Muscle layer of duodenum (tissue), 2 donors: Measurements from ENCODE around the gene GDI1.
A peak's percentile ranks its signal among the peaks of the same experiment; 100 is the strongest.

Experiments
- H3K27ac ChIP-seq: one replicate; pipeline ENCODE4 v1.7.0; 2013; ENCODE audit warnings: mild to moderate bottlenecking, low read length
- H3K27me3 ChIP-seq: one replicate; pipeline ENCODE4 v1.7.0; 2013; ENCODE audit warnings: low read depth, mild to moderate bottlenecking, control low read depth, low read length
- H3K36me3 ChIP-seq, 2 donors: one replicate each; pipeline ENCODE4 v1.7.0; 2013; ENCODE audit warnings: low read length in 2 of 2, control low read depth in 1 of 2, mild to moderate bottlenecking in 1 of 2; ENCODE audit not compliant: insufficient read depth in 2 of 2, control insufficient read depth in 1 of 2
- H3K4me1 ChIP-seq, 2 donors: one replicate each; pipeline ENCODE4 v1.7.0; 2013; ENCODE audit warnings: low read length in 2 of 2, mild to moderate bottlenecking in 2 of 2, control low read depth in 1 of 2, moderate library complexity in 1 of 2; ENCODE audit not compliant: insufficient read depth in 2 of 2, control insufficient read depth in 1 of 2
- H3K4me3 ChIP-seq, 2 donors: one replicate each; pipeline ENCODE4 v1.7.0; 2013; ENCODE audit warnings: low read length in 2 of 2, low read depth in 1 of 2, mild to moderate bottlenecking in 1 of 2
- H3K9me3 ChIP-seq, 2 donors: one replicate each; pipeline ENCODE4 v1.7.0; 2013; ENCODE audit warnings: low read length in 2 of 2, control low read depth in 1 of 2, mild to moderate bottlenecking in 1 of 2; ENCODE audit not compliant: control insufficient read depth in 1 of 2
- donor health status: healthy.

Gene GDI1

DNA sequence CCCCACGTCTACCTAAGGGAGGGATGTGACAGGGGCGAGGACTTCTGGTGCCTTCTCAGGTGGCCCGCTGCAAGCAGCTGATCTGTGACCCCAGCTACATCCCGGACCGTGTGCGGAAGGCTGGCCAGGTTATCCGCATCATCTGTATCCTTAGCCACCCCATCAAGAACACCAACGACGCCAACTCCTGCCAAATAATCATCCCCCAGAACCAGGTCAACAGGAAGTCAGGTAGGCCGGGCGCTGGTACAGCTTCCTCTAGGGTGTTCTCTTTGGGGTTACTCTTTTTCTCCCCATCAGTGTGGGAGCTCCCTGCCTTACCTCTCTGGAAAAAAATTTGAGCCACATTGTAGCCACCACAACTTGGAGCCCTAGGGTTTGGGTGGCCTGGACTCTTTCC lies 4.6 kb downstream of the GDI1 start:
- Histone ChIP-seq H3K36me3 (peaks cover 0 to 24% of the 10 kb centered on the region in 2 donors), H3K4me3 (no peak overlapping the region), H3K27ac (no peak overlapping the region), H3K9me3 (no peaks in the 10 kb centered on the region), H3K4me1 (peaks cover 2 to 31% of the 10 kb centered on the region in 2 donors), H3K27me3 (no peaks in the 10 kb centered on the region)

DNA sequence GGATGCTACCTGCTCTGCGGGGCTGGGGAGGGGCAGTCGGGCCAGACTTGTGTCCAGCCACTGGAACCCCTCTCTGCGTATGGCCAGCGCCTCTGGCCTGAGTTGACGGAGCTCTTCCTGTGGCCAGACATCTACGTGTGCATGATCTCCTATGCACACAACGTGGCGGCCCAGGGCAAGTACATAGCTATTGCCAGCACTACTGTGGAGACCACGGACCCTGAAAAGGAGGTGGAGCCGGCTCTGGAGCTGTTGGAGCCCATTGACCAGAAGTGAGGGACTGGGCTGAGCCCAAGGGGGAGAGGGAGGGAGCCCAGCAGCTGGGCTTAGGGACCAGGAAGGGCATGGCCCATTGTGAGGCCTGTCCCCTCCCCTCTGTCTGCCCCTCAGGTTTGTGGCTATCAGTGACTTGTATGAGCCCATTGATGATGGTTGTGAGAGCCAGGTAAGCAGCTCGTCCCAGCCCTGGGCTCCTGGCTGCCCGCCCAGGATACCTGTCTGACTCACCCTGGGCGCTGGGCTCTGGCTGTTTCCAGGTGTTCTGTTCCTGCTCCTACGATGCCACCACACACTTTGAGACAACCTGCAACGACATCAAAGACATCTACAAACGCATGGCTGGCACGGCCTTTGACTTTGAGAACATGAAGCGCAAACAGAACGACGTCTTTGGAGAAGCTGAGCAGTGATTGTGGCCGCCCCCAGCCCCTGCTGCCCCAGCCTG lies 5.2 kb downstream of the GDI1 start:
- Histone ChIP-seq H3K27me3 (no peaks in the 10 kb centered on the region), H3K27ac (no peak overlapping the region), H3K36me3 (peaks cover 0 to 28% of the 10 kb centered on the region in 2 donors), H3K4me1 (peaks cover 2 to 31% of the 10 kb centered on the region in 2 donors), H3K4me3 (no peak overlapping the region), H3K9me3 (no peaks in the 10 kb centered on the region)

DNA sequence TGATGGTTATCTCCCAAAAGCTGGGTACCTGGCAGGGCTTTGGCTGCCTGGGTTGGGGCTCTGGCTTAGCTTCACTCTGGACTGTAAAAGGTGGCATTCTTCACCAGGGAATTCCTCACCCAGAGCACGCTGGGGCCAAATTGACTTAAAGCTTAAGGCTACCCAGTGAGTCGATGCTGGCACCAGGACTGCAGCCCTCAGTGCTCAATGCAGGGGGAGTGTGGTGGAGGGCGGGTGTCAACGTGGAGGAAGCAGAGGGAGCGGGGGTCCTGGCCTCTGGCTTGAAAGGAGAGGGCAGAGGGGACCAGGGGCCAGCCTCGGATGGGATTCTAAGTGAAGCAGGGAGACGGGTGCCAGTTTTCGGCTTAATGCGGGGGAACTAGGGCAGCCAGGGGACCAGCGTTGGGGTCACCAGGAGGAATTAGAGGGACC lies 6.5 kb downstream of the GDI1 start:
- no peak overlapping the region for H3K4me3 ChIP-seq
- H3K9me3 ChIP-seq, result no peaks in the 10 kb centered on the region
- H3K36me3 ChIP-seq, result peaks cover 0 to 32% of the 10 kb centered on the region in 2 donors
- no peak overlapping the region for H3K27ac ChIP-seq
- H3K27me3 ChIP-seq, result no peaks in the 10 kb centered on the region
- H3K4me1 ChIP-seq, result peaks cover 0 to 27% of the 10 kb centered on the region in 2 donors

DNA sequence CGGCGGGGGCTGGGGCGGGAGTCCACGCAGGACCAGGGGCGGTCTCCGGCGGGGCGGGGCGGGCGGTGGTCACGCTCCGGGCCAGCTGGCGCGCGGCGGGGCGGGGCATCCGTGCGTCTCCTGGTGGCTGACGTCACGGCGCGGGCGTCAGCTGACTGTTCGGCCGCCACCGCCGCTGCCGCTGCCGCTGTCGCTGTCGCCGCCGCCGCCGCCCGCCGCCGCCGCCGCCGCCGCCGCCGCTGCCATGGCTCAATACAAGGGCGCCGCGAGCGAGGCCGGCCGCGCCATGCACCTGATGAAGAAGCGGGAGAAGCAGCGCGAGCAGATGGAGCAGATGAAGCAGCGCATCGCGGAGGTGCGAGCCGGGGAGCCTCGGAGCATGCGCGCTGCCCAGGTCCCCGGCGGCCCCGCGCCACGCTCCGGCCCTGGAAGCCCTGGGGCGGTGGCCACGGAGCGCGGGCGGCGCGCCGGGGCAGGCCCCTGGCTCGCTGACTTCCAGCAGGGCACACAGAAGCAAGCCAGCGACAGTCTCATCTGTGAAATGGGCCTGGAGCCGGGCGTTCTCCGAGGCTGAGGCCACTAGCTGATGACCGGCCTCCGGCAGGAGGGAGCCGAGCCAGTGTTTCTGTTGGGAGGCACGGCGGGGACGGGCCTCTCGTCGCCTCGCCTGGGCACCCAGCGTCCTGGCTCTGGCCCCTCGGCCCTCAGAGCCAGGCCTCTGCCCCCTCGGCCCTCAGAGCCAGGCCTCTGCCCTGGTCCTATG lies 7.2 kb downstream of the GDI1 start, which contains the start of gene FAM50A:
Gene FAM50A, plus strand, starts transcription at position 150 of the 763 bp plus-strand sequence. Its CDS starts 95 bp downstream, at position 245.
- peaks cover 0 to 20% of the 10 kb centered on the region in 2 donors for H3K4me1 ChIP-seq
- peaks cover 0 to 38% of the 10 kb centered on the region in 2 donors for H3K36me3 ChIP-seq
- H3K9me3 ChIP-seq, result no peaks in the 10 kb centered on the region
- H3K4me3 ChIP-seq, result peak within 1 kb of the TSS; percentile 57 to 63
- no peak within 1 kb of the TSS for H3K27ac ChIP-seq
- H3K27me3 ChIP-seq, result no peaks in the 10 kb centered on the region

DNA sequence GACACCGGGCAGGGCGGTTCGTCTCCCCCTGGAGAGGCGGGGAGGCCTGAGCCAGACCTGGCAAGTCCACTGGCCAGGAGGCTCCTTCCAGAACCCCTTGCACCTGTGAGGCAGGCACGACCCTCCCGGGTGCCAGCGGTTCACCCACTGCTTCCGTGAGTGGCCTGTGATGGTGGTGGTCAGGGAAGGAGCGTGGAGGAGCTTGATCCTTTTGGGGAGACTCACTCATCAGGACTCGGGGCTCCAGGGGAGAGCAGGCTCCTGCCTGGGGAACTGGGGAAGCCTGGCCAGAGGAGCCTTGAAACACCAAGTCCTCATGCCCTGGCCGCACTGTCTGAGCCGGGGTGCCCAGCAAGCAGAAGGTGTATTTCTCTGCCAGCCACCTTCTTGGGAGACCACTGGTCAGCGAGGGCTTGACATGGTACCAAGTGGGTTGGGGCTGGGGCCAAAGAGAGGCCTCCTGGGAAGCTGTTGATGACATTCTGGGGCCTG lies 7.8 kb downstream of the GDI1 start:
- peaks cover 0 to 43% of the 10 kb centered on the region in 2 donors for H3K36me3 ChIP-seq
- no peak overlapping the region for H3K27ac ChIP-seq

DNA sequence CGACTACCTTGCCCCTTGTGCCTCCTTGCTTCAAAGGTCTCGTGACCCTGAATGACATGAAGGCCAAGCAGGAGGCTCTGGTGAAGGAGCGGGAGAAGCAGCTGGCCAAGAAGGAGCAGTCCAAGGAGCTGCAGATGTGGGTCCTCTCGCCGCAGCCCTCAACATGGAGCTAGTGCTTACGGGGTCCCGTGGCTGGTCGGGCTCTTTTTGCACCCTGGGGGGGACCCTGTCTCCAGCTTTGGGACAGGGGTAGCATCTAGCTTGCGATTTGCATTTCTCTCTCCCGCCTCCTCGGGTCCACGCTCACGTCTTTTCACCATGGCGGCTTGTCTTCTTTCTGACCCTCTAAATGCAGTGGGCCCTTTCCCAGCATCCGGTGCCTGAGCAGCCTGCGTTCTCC lies 8.8 kb downstream of the GDI1 start:
- H3K27me3 ChIP-seq, result no peaks in the 10 kb centered on the region
- H3K4me1 ChIP-seq, result peaks cover 0 to 20% of the 10 kb centered on the region in 2 donors
- H3K36me3 ChIP-seq, result peaks cover 0 to 44% of the 10 kb centered on the region in 2 donors
- H3K4me3 ChIP-seq, result no peak overlapping the region
- H3K27ac ChIP-seq, result no peak overlapping the region
- no peaks in the 10 kb centered on the region for H3K9me3 ChIP-seq

More for the DNA sequence above, 7.8 kb downstream of the GDI1 start:
- Histone ChIP-seq H3K4me3 (peak overlapping the region; percentile 57 to 63), H3K4me1 (peaks cover 0 to 20% of the 10 kb centered on the region in 2 donors), H3K27me3 (no peaks in the 10 kb centered on the region), H3K9me3 (no peaks in the 10 kb centered on the region)

DNA sequence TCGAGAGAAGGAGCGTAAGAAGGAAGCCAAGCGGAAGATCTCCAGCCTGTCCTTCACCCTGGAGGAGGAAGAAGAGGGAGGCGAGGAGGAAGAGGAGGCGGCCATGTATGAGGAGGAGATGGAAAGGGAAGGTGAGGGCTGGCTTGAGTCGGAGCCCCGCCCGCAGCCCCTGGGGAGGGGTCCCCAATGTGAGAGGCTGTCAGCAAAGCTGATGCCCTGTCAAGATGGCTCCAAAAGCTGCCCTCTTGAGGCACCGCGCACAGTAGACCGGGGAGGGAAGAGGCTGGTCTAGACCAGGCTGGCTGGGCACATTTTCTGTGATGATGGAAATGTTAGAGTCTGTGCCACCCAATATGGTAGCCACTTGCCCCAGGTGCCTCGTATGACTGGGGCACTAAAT lies 9.5 kb downstream of the GDI1 start:
- peaks cover 0 to 20% of the 10 kb centered on the region in 2 donors for H3K4me1 ChIP-seq
- no peak overlapping the region for H3K4me3 ChIP-seq
- H3K36me3 ChIP-seq, result peaks cover 0 to 44% of the 10 kb centered on the region in 2 donors
- H3K27me3 ChIP-seq, result no peaks in the 10 kb centered on the region
- H3K27ac ChIP-seq, result no peak overlapping the region
- H3K9me3 ChIP-seq, result no peaks in the 10 kb centered on the region

DNA sequence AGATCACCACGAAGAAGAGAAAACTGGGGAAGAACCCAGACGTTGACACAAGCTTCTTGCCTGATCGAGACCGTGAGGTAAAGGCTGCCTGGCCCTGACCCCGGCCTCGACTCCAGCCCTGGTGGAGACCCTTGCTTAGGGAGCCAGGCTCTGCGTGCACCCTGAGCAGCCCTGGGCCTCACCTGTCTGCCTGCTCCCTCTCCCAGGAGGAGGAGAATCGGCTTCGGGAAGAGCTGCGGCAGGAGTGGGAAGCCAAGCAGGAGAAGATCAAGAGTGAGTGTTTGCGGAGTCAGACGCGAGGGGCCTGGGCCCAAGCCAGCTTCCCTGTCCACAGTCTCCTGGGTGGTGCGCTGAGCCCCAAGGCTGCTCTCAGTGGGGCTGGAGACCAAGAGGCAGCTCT lies 11.5 kb downstream of the GDI1 start:
- H3K4me3 ChIP-seq, result no peak overlapping the region
- H3K4me1 ChIP-seq, result peaks cover 0 to 18% of the 10 kb centered on the region in 2 donors
- H3K27me3 ChIP-seq, result no peaks in the 10 kb centered on the region
- no peak overlapping the region for H3K27ac ChIP-seq
- H3K36me3 ChIP-seq, result peaks cover 0 to 30% of the 10 kb centered on the region in 2 donors
- H3K9me3 ChIP-seq, result no peaks in the 10 kb centered on the region

DNA sequence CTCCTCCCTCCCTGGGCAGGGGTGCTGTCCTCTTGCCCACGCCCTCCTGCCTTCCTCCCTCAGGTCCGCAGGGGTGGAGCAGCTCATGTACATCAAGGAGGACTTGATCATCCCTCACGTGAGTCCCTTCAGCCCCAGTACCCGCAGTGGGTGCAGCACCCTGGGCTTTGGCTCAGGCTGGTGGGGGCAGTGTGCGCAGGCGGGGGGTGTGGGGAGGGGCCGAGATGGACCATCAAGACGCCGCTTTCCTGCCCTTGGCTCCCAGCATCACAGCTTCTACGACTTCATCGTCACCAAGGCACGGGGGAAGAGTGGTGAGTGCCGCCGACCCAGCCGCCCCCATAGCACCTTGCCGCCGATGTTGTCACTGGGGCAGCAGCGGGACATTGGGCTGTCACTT lies 12.7 kb downstream of the GDI1 start:
- Histone ChIP-seq H3K27ac (no peak overlapping the region), H3K9me3 (no peaks in the 10 kb centered on the region), H3K27me3 (no peaks in the 10 kb centered on the region), H3K4me1 (peaks cover 0 to 15% of the 10 kb centered on the region in 2 donors), H3K4me3 (no peak overlapping the region), H3K36me3 (peaks cover 0 to 30% of the 10 kb centered on the region in 2 donors)

DNA sequence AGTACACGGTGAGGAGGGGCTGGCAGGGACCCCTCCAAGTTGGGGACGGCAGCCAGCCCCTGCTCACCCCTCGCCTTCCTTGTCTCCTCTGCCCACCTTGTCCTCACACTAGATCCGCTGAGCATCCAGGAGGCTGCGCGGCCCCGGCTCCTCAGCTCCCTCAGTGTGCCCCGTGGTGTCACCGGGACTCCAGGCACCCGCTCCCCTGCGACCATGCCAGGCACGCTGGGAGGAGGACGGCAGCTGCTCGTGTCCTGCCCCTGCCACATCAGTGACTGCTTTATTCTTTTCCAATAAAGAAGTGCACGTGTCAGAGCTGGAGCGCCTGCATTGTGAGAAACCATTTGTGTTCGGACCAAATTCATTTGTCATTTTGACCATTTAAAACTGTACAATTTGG lies 13.4 kb downstream of the GDI1 start:
- Histone ChIP-seq H3K4me3 (no peak overlapping the region), H3K9me3 (no peaks in the 10 kb centered on the region), H3K27ac (no peak overlapping the region), H3K36me3 (peaks cover 0 to 30% of the 10 kb centered on the region in 2 donors), H3K27me3 (no peaks in the 10 kb centered on the region), H3K4me1 (peaks cover 0 to 9% of the 10 kb centered on the region in 2 donors)

DNA sequence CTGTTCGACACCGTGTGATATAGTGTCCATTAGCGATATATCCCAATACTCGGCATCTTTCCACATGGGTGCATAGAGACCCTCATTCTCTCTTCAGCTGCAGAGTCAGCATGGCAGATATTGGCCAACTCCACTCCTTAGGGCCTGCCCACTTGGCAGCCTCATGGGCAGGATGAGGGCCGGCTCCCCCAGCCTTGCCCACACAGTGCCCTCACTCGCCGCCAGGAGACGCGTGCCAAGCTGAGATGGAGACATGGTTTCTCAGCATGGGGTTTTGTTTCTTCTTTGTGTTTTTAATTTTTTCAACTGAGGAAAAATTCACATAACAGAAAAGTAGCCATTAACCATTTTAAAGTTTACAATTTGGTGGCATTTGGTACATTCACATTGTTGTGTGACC lies 15.9 kb downstream of the GDI1 start:
- no peak overlapping the region for H3K27ac ChIP-seq

More for the DNA sequence above, 15.9 kb downstream of the GDI1 start:
- Histone ChIP-seq H3K4me1 (no peaks in the 10 kb centered on the region), H3K36me3 (peaks cover 0 to 26% of the 10 kb centered on the region in 2 donors), H3K4me3 (no peak overlapping the region), H3K27me3 (no peaks in the 10 kb centered on the region), H3K9me3 (no peaks in the 10 kb centered on the region)
